IPS-18a (cell line): Measurements from ENCODE around the gene SLC15A1.

Experiments used
- H3K27ac ChIP-seq: one replicate; pipeline ENCODE4 v1.5.1; 2013; ENCODE audit warnings: low read length
- H3K27me3 ChIP-seq: one replicate; pipeline ENCODE4 v1.6.1; 2013; ENCODE audit warnings: mild to moderate bottlenecking, low read length; ENCODE audit not compliant: control insufficient read depth, insufficient read depth
- H3K36me3 ChIP-seq: one replicate; pipeline ENCODE4 v1.6.1; 2013; ENCODE audit warnings: low read depth, low read length; ENCODE audit not compliant: control insufficient read depth
- H3K4me1 ChIP-seq: one replicate; pipeline ENCODE4 v1.6.1; 2013; ENCODE audit warnings: low read depth, low read length; ENCODE audit not compliant: control insufficient read depth
- H3K4me3 ChIP-seq: one replicate; pipeline ENCODE4 v1.5.1; 2013; ENCODE audit warnings: low read length
- H3K9ac ChIP-seq: one replicate; pipeline ENCODE4 v1.6.1; 2013; ENCODE audit warnings: mild to moderate bottlenecking, low read length, moderate library complexity
- H3K9me3 ChIP-seq: one replicate; pipeline ENCODE4 v1.6.1; 2013; ENCODE audit warnings: low read depth, low read length; ENCODE audit not compliant: control insufficient read depth

SLC15A1 gene

DNA sequence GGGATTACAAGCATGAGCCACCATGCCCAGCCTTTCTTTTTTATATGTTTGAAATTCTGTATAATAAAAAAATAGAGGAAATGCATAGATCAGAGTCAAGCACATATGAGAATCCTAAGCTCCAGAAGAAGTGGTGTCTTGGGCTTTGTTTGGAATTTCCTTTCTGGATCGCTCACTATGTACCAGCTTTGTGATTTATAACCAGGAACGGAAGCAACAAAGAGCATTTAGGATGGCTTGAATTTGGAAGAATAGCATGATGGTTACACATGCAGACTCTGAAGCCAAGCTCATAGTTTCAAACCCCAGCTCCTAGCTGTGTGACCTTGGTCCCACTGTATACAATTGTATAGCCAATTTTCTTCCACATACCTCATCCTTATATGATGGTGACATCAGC lies 28.0 kb upstream of the SLC15A1 start:
- Histone ChIP-seq H3K4me1 (no peaks in the 10 kb centered on the region), H3K4me3 (no peak overlapping the region), H3K27me3 (no peaks in the 10 kb centered on the region), H3K9ac (no peak overlapping the region), H3K27ac (no peak overlapping the region), H3K9me3 (no peaks in the 10 kb centered on the region), H3K36me3 (no peaks in the 10 kb centered on the region)

DNA sequence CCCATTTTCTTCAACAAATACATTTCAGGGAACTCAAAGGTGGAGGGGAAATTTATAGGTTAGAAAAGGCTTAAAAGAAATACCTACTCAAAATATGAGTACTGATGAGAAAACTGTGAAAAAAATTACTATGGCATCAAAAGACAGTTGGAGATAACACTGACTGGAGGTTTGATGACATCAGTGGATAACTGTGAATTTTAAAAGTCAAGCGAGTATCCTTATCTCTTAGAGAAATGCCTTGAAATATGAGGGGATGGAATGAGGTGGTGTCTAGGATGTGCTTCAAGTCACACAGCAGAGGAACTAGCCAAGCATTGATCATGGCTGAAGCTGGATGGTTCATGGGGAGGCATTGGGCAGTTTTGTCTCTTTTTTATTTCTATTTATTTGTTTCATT lies 27.2 kb upstream of the SLC15A1 start:
- Histone ChIP-seq H3K36me3 (no peaks in the 10 kb centered on the region), H3K9me3 (no peaks in the 10 kb centered on the region), H3K9ac (no peak overlapping the region), H3K4me1 (no peaks in the 10 kb centered on the region), H3K27ac (no peak overlapping the region), H3K27me3 (no peaks in the 10 kb centered on the region), H3K4me3 (no peak overlapping the region)

- Histone ChIP-seq H3K4me3 (no peak overlapping the region), H3K4me1 (no peaks in the 10 kb centered on the region), H3K27me3 (no peaks in the 10 kb centered on the region), H3K9me3 (no peaks in the 10 kb centered on the region), H3K36me3 (no peaks in the 10 kb centered on the region), H3K27ac (no peak overlapping the region), H3K9ac (no peak overlapping the region)
Observed at GRCh38 chr13:98778749-98779148, 26.3 kb upstream of the SLC15A1 start.

DNA sequence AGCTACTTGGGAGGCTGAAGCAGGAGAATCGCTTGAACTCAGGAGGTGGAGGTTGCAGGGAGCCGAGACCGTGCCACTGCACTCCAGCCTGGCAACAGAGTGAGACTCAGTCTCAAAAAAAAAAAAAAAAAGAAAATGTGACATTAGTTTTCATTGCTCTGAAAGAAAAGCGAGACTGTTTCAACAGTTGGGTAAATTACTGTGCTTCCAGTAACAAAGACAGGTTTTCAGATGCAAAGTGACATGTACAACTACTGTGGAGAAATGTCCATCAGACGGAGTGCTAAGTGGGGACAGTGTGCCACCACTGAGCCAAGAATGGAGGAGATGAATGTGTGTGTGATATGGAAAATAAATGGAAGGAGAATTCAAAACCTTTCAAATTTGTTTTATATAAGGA lies 24.2 kb upstream of the SLC15A1 start:
- Histone ChIP-seq H3K9ac (no peak overlapping the region), H3K27ac (no peak overlapping the region), H3K9me3 (no peaks in the 10 kb centered on the region), H3K36me3 (no peaks in the 10 kb centered on the region), H3K27me3 (no peaks in the 10 kb centered on the region), H3K4me3 (no peak overlapping the region), H3K4me1 (no peaks in the 10 kb centered on the region)

GRCh38 chr13:98775844-98776598 lies 23.5 kb upstream of the SLC15A1 start:
- no peaks in the 10 kb centered on the region for H3K36me3 ChIP-seq
- no peak overlapping the region for H3K27ac ChIP-seq
- no peak overlapping the region for H3K4me3 ChIP-seq
- H3K9me3 ChIP-seq = no peaks in the 10 kb centered on the region
- no peaks in the 10 kb centered on the region for H3K27me3 ChIP-seq
- no peaks in the 10 kb centered on the region for H3K4me1 ChIP-seq
- no peak overlapping the region for H3K9ac ChIP-seq

- Histone ChIP-seq H3K9me3 (no peaks in the 10 kb centered on the region), H3K9ac (no peak overlapping the region), H3K27ac (no peak overlapping the region), H3K36me3 (no peaks in the 10 kb centered on the region), H3K27me3 (no peaks in the 10 kb centered on the region), H3K4me1 (no peaks in the 10 kb centered on the region), H3K4me3 (no peak overlapping the region)
Observed at GRCh38 chr13:98775386-98775785, 22.9 kb upstream of the SLC15A1 start.

DNA sequence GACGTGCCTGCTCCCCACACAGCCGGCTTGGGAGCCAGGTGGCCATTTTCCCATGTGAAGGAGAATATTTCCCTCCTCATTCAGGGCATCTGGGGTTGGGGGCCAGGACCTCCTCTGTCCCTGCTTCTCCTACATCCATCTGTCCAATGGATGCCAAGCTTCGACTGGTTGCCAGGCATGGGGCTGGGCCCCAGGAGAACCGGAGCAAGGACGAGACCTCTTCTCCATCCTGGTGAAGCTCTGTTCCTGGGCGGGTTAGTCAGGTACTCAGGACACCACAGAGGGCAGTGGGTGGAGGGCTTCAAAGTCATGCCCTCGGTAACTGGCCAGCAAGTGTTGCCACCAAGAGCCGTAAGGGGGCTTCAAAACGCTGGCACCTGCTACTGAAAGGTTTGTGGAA lies 22.3 kb upstream of the SLC15A1 start:
- Histone ChIP-seq H3K27ac (no peak overlapping the region), H3K9ac (no peak overlapping the region), H3K36me3 (no peaks in the 10 kb centered on the region), H3K9me3 (no peaks in the 10 kb centered on the region), H3K27me3 (no peaks in the 10 kb centered on the region), H3K4me3 (no peak overlapping the region), H3K4me1 (no peaks in the 10 kb centered on the region)

DNA sequence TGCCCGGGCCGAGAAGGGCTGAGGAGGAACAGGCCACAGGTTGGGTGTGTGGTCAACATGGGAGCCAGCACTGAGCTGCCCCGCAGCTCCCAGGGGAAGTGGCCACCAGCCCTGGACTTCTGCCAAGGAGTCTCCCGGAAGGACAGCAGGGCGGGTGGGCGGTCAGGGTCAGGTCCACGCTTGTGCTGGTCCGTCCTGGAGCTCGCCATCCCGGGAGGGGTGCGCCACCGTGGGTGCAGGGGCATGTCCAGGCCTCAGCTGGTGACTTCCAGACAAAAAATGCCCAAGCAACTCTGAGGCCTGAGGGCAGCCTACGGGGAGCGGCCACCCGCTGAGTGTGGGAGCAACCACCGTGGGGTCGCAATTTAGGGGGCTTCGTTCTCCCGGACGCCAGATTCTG lies 21.4 kb upstream of the SLC15A1 start:
- no peaks in the 10 kb centered on the region for H3K4me1 ChIP-seq
- no peaks in the 10 kb centered on the region for H3K9me3 ChIP-seq
- H3K27ac ChIP-seq = no peak overlapping the region
- H3K4me3 ChIP-seq = no peak overlapping the region
- H3K27me3 ChIP-seq = no peaks in the 10 kb centered on the region
- H3K9ac ChIP-seq = no peak overlapping the region
- H3K36me3 ChIP-seq = no peaks in the 10 kb centered on the region

- H3K27ac ChIP-seq = no peak overlapping the region
Observed at GRCh38 chr13:98772794-98773452, 20.5 kb upstream of the SLC15A1 start.

DNA sequence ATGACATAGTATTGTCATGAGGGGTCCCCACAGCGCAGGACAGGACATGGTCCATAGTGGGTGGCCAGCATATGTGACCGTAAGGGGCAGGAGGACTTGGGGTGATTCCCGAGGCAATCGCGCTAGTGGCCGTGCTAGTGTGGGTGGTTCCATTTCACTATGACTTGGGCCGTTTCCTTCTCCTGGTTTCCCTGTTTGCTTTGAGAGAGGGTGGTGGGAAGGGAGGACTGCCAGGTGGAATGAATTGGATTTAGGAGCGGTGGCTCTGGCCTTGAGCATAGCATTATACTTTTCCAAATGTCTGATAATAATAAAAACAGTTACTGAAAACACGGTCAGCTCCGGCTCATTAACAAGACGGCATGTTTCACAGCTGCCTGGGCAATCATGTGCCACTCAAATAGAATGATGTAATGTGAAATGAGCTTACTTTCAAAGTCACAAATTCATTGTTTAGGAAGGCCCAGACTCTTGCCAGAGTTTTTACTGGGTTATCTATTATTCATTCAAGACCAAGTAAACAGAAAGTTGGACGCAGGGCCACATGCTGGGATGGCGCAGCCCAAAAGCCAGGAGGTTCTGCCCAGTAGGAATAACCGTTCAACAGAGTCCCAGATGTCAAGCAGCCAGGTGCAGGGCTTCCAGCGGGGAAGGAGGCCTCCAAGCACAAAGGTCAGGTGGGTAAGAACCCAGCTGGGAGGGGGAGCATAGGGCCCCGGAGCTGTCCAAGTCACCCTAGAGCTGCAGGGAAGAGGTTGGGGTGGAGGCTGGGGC lies 19.6 kb upstream of the SLC15A1 start:
- Histone ChIP-seq H3K27ac (no peak overlapping the region), H3K9me3 (no peaks in the 10 kb centered on the region), H3K36me3 (no peaks in the 10 kb centered on the region), H3K27me3 (no peaks in the 10 kb centered on the region), H3K4me3 (no peak overlapping the region), H3K9ac (no peak overlapping the region), H3K4me1 (no peaks in the 10 kb centered on the region)

More at GRCh38 chr13:98772794-98773452, 20.5 kb upstream of the SLC15A1 start:
- Histone ChIP-seq H3K9ac (no peak overlapping the region), H3K4me1 (no peaks in the 10 kb centered on the region), H3K9me3 (no peaks in the 10 kb centered on the region), H3K27me3 (no peaks in the 10 kb centered on the region), H3K4me3 (no peak overlapping the region), H3K36me3 (no peaks in the 10 kb centered on the region)

DNA sequence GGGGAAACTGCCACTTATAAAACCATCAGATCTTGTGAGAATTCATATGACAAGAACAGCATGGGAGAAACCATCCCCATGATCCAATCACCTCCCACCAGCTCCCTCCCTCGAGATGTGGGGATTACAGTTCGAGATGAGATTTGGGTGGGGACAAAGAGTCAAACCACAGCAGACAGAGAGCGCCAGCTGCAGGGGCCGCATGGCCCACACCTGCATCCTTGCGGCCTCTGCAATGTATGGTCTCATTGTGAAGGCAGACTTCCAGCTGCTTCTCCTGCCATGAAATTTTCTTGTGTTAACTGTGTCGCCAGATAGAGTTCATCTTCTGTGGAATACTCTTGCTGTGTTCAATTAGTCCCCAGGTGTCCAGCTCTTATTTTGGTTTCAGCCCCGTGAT lies 17.3 kb upstream of the SLC15A1 start:
- no peaks in the 10 kb centered on the region for H3K27me3 ChIP-seq
- H3K4me1 ChIP-seq = no peaks in the 10 kb centered on the region
- no peak overlapping the region for H3K9ac ChIP-seq
- no peaks in the 10 kb centered on the region for H3K36me3 ChIP-seq
- H3K27ac ChIP-seq = no peak overlapping the region
- H3K4me3 ChIP-seq = no peak overlapping the region
- H3K9me3 ChIP-seq = no peaks in the 10 kb centered on the region
